ENCODE results near the gene ZNRF2. TPM values are rescaled to one million over a fixed set of nuclear protein-coding genes. Genes with fewer than 3 reads are reported as not detected.
"Not testable (repeated sequence)": the region's sequence is repeated elsewhere in the genome, so short reads cannot be mapped to it uniquely, and the experiment has no call there.

ZNRF2 gene
- total RNA-seq, 4 donors from 2014 or later = 9.6 to 19.3 (median 17.4) TPM

- H3K9me3 ChIP-seq = no peaks in the 10 kb centered on the region
- no peak overlapping the region for H3K4me3 ChIP-seq
- intact Hi-C loops (cut with DNase I; ENCODE audit: low total_unique reads) = no loop called here
- no peak for ATAC-seq
- in situ Hi-C loops (cut with MboI; ENCODE audit: low sequenced_read_pairs in 4 of 4) = no loop called here
- H3K27me3 ChIP-seq = no peaks in the 10 kb centered on the region
- H3K27ac ChIP-seq = no peak overlapping the region
- TF ChIP-seq CTCF (IDR thresholded peaks at IDR 0.05 in 4 of 5, conservative IDR thresholded peaks at IDR 0.05 in 1 of 5) (no peak), POLR2A (IDR thresholded peaks at IDR 0.05) (no peak)
- no peaks in the 10 kb centered on the region for H3K4me1 ChIP-seq
- DNase-seq = no peak
- no peaks in the 10 kb centered on the region for H3K36me3 ChIP-seq
These were observed 95.3 kb downstream of the ZNRF2 start for GRCh38 chr7:30379741-30380140.

GRCh38 chr7:30380294-30380693 lies 95.9 kb downstream of the ZNRF2 start:
- Histone ChIP-seq H3K4me1 (no peaks in the 10 kb centered on the region), H3K4me3 (no peak overlapping the region), H3K27ac (no peak overlapping the region), H3K36me3 (no peaks in the 10 kb centered on the region), H3K27me3 (no peaks in the 10 kb centered on the region), H3K9me3 (no peaks in the 10 kb centered on the region)
- no peak for TF ChIP-seq POLR2A (IDR thresholded peaks at IDR 0.05)
- no peak for TF ChIP-seq CTCF (IDR thresholded peaks at IDR 0.05 in 4 of 5, conservative IDR thresholded peaks at IDR 0.05 in 1 of 5)
- intact Hi-C loops (cut with DNase I; ENCODE audit: low total_unique reads) = no loop called here
- no peak for ATAC-seq
- no peak for DNase-seq
- in situ Hi-C loops (cut with MboI; ENCODE audit: low sequenced_read_pairs in 4 of 4) = no loop called here

- H3K36me3 ChIP-seq; H3K9me3 ChIP-seq; in situ Hi-C loops (cut with MboI; ENCODE audit: low sequenced_read_pairs in 4 of 4); H3K27me3 ChIP-seq; H3K4me1 ChIP-seq; intact Hi-C loops (cut with DNase I; ENCODE audit: low total_unique reads); ATAC-seq; DNase-seq; H3K27ac ChIP-seq; H3K4me3 ChIP-seq: not testable (repeated sequence)
These were observed 96.4 kb downstream of the ZNRF2 start for GRCh38 chr7:30380824-30381223.

GRCh38 chr7:30382607-30383006 lies 98.2 kb downstream of the ZNRF2 start:
- H3K27me3 ChIP-seq = no peaks in the 10 kb centered on the region
- intact Hi-C loops (cut with DNase I; ENCODE audit: low total_unique reads) = no loop called here
- H3K36me3 ChIP-seq = no peaks in the 10 kb centered on the region
- no peak for DNase-seq
- in situ Hi-C loops (cut with MboI; ENCODE audit: low sequenced_read_pairs in 4 of 4) = no loop called here
- no peaks in the 10 kb centered on the region for H3K4me1 ChIP-seq
- ATAC-seq = no peak
- TF ChIP-seq POLR2A (IDR thresholded peaks at IDR 0.05) = no peak
- no peak for TF ChIP-seq CTCF (IDR thresholded peaks at IDR 0.05 in 4 of 5, conservative IDR thresholded peaks at IDR 0.05 in 1 of 5)
- no peak overlapping the region for H3K27ac ChIP-seq
- no peaks in the 10 kb centered on the region for H3K9me3 ChIP-seq
- no peak overlapping the region for H3K4me3 ChIP-seq

- Histone ChIP-seq H3K36me3 (no peaks in the 10 kb centered on the region), H3K27me3 (no peaks in the 10 kb centered on the region), H3K4me3 (no peak overlapping the region), H3K27ac (no peak overlapping the region), H3K9me3 (no peaks in the 10 kb centered on the region), H3K4me1 (no peaks in the 10 kb centered on the region)
- TF ChIP-seq POLR2A (IDR thresholded peaks at IDR 0.05) (no peak), CTCF (IDR thresholded peaks at IDR 0.05 in 4 of 5, conservative IDR thresholded peaks at IDR 0.05 in 1 of 5) (no peak)
- intact Hi-C loops (cut with DNase I; ENCODE audit: low total_unique reads) (no loop called here), in situ Hi-C loops (cut with MboI; ENCODE audit: low sequenced_read_pairs in 4 of 4) (no loop called here)
- ATAC-seq (no peak), DNase-seq (no peak)
These were observed 105.4 kb downstream of the ZNRF2 start for GRCh38 chr7:30389791-30390190.

Measured in gastrocnemius medialis (tissue), 4 donors.